Duodenal mucosa (tissue), 2 donors: ENCODE data around the gene AKIP1.

Source experiments
- H3K27ac ChIP-seq: one replicate; pipeline ENCODE4 v1.7.0; 2013; ENCODE audit warnings: low read depth, low read length
- H3K27me3 ChIP-seq, 2 donors: one replicate each; pipeline ENCODE4 v1.7.0; 2013; ENCODE audit warnings: low read length in 2 of 2, control low read depth in 1 of 2; ENCODE audit not compliant: insufficient read depth in 2 of 2, control insufficient read depth in 1 of 2
- H3K36me3 ChIP-seq, 2 donors: one replicate each; pipeline ENCODE4 v1.7.0; 2013; ENCODE audit warnings: low read length in 2 of 2, control low read depth in 1 of 2; ENCODE audit not compliant: insufficient read depth in 2 of 2, control insufficient read depth in 1 of 2
- H3K4me1 ChIP-seq, 2 donors: one replicate each; pipeline ENCODE4 v1.7.0; 2013; ENCODE audit warnings: low read length in 2 of 2, control low read depth in 1 of 2; ENCODE audit not compliant: insufficient read depth in 2 of 2, control insufficient read depth in 1 of 2
- H3K4me3 ChIP-seq, 2 donors: one replicate each; pipeline ENCODE4 v1.7.0; 2013; ENCODE audit warnings: low read length in 2 of 2, low read depth in 1 of 2
- H3K9ac ChIP-seq, 2 donors: one replicate each; pipeline ENCODE4 v1.7.0; 2013; ENCODE audit warnings: low read length in 2 of 2, low read depth in 1 of 2
- H3K9me3 ChIP-seq, 2 donors: one replicate each; pipeline ENCODE4 v1.7.0; 2013; ENCODE audit warnings: low read length in 2 of 2, control low read depth in 1 of 2; ENCODE audit not compliant: control insufficient read depth in 1 of 2

The AKIP1 gene

GRCh38 chr11:8911029-8911823, at the start of gene AKIP1:
Gene AKIP1, plus strand, starts transcription at chr11:8911189. Its CDS starts 261 bp downstream, at chr11:8911450.
- H3K4me3 ChIP-seq = peak within 1 kb of the TSS; percentile 88 to 94
- peak within 1 kb of the TSS; percentile 69 to 92 for H3K9ac ChIP-seq
- H3K27ac ChIP-seq = peak within 1 kb of the TSS; percentile 73
- peaks cover 0 to 1% of the 10 kb centered on the region in 2 donors for H3K36me3 ChIP-seq
- H3K4me1 ChIP-seq = peaks cover 12 to 18% of the 10 kb centered on the region in 2 donors
- H3K9me3 ChIP-seq = no peaks in the 10 kb centered on the region
- H3K27me3 ChIP-seq = no peaks in the 10 kb centered on the region

GRCh38 chr11:8863838-8864237, 47.2 kb upstream of the AKIP1 start:
- Histone ChIP-seq H3K36me3 (no peaks in the 10 kb centered on the region), H3K4me3 (no peak overlapping the region), H3K9me3 (no peaks in the 10 kb centered on the region), H3K27ac (peak overlapping the region; percentile 13), H3K27me3 (no peaks in the 10 kb centered on the region), H3K4me1 (peaks cover 6 to 8% of the 10 kb centered on the region in 2 donors), H3K9ac (no peak overlapping the region)

DNA sequence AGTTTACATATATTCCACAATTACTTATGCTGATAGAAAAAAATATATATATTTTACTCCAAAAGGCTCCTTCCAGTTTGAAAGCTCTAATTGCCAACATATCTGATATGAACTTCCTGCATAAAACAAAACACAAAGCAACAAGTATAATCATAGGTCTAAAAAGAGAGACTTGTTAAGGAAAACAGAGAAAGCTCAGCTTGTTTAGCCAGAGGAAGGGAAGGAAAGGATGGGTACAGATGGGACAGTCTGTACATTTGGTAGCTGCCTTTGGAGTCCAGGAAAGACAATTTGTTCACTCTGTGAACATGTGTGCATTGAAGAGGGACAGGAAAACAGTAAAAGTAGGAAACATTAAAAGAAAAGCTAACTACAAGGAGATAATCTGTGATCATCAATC, 45.7 kb upstream of the AKIP1 start:
- Histone ChIP-seq H3K4me3 (no peak overlapping the region), H3K4me1 (peaks cover 6 to 15% of the 10 kb centered on the region in 2 donors), H3K9ac (no peak overlapping the region), H3K36me3 (no peaks in the 10 kb centered on the region), H3K9me3 (no peaks in the 10 kb centered on the region), H3K27me3 (no peaks in the 10 kb centered on the region), H3K27ac (no peak overlapping the region)

GRCh38 chr11:8867035-8867434, 44.0 kb upstream of the AKIP1 start:
- H3K9me3 ChIP-seq = no peaks in the 10 kb centered on the region
- no peak overlapping the region for H3K9ac ChIP-seq
- peaks cover 6 to 15% of the 10 kb centered on the region in 2 donors for H3K4me1 ChIP-seq
- no peak overlapping the region for H3K4me3 ChIP-seq
- no peaks in the 10 kb centered on the region for H3K36me3 ChIP-seq
- H3K27ac ChIP-seq = no peak overlapping the region
- no peaks in the 10 kb centered on the region for H3K27me3 ChIP-seq

- Histone ChIP-seq H3K4me3 (no peak overlapping the region), H3K9me3 (no peaks in the 10 kb centered on the region), H3K36me3 (no peaks in the 10 kb centered on the region), H3K4me1 (peaks cover 6 to 15% of the 10 kb centered on the region in 2 donors), H3K9ac (no peak overlapping the region), H3K27me3 (no peaks in the 10 kb centered on the region), H3K27ac (no peak overlapping the region)
Observed at GRCh38 chr11:8867931-8868631, 42.9 kb upstream of the AKIP1 start.

GRCh38 chr11:8870411-8871170, 40.4 kb upstream of the AKIP1 start:
- peaks cover 6 to 15% of the 10 kb centered on the region in 2 donors for H3K4me1 ChIP-seq
- peak overlapping the region; percentile 61 to 70 for H3K4me3 ChIP-seq
- no peaks in the 10 kb centered on the region for H3K9me3 ChIP-seq
- peak overlapping the region; percentile 17 for H3K27ac ChIP-seq
- peak overlapping the region; percentile 39 to 58 for H3K9ac ChIP-seq
- no peaks in the 10 kb centered on the region for H3K36me3 ChIP-seq
- H3K27me3 ChIP-seq = no peaks in the 10 kb centered on the region

DNA sequence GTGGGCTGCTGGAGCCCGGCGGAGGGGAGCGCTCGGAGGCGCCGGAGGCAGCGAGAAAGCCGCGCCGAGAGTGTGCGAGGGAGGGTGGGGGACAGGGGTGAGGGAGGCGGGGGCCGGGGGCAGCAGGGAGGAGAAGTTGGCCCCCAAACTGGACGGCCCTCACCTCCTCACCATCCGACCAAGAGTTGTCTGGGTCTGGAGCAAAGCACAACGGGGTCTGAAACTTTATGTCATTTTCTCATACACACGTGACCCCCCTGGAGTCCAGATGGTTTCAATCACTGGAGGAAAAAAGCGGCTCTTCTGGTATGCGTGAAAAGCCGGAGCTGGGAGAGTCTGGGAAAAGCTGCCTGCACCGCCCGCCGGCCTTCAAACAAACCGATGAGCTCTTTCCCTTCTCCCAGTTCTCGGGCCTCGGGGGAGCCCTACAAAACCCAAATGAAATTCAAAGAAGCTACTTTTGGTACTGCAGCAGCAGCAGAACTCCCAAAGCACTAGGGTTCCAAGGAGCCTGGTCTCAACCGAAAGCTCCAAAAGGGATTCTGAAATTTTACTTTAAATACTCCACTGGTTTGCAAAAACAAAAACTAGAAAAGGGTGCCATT, 39.7 kb upstream of the AKIP1 start:
- no peaks in the 10 kb centered on the region for H3K9me3 ChIP-seq
- no peaks in the 10 kb centered on the region for H3K36me3 ChIP-seq
- H3K27ac ChIP-seq = no peak overlapping the region
- peaks cover 6 to 15% of the 10 kb centered on the region in 2 donors for H3K4me1 ChIP-seq
- H3K27me3 ChIP-seq = no peaks in the 10 kb centered on the region
- peak overlapping the region; percentile 61 to 70 for H3K4me3 ChIP-seq
- H3K9ac ChIP-seq = no peak overlapping the region

GRCh38 chr11:8871962-8872361, 39.0 kb upstream of the AKIP1 start:
- Histone ChIP-seq H3K9ac (no peak overlapping the region), H3K4me1 (peaks cover under 1 to 10% of the 10 kb centered on the region in 2 donors), H3K27ac (no peak overlapping the region), H3K4me3 (no peak overlapping the region), H3K36me3 (no peaks in the 10 kb centered on the region), H3K27me3 (no peaks in the 10 kb centered on the region), H3K9me3 (no peaks in the 10 kb centered on the region)

- Histone ChIP-seq H3K36me3 (no peaks in the 10 kb centered on the region), H3K9me3 (no peaks in the 10 kb centered on the region), H3K27ac (no peak overlapping the region), H3K9ac (no peak overlapping the region), H3K27me3 (no peaks in the 10 kb centered on the region), H3K4me1 (peaks cover 0 to 7% of the 10 kb centered on the region in 2 donors), H3K4me3 (no peak overlapping the region)
Observed at GRCh38 chr11:8873741-8874405, 37.1 kb upstream of the AKIP1 start.
